A204.1 (cell line): ENCODE results near the gene BMERB1.
A peak's percentile ranks its signal among the peaks of the same experiment; 100 is the strongest.
"Not testable (repeated sequence)": the region's sequence is repeated elsewhere in the genome, so short reads cannot be mapped to it uniquely, and the experiment has no call there.

Experiments
- FAIRE-seq: peaks from 2 replicates; lab custom pipeline; 2012; peaks lifted over from hg19 to GRCh38; lab: Jason Lieb, UNC

BMERB1 gene

DNA sequence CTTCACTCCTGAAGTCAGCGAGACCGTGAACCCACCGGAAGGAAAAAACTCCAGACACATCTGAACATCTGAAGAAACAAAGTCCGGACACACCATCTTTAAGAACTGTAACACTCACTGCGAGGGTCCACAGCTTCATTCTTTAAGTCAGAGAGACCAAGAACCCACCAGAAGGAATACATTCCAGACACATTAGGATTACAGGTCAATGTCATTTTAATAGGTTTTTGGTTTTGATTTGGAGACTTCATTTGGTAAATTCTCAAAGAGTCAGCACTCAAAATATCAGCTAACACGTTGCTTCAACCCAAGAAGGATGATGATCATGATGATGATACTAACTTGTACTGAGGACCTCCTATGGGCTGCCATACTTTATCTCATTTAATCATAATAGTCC lies 7.6 kb upstream of the BMERB1 start:
- no peak for FAIRE-seq

DNA sequence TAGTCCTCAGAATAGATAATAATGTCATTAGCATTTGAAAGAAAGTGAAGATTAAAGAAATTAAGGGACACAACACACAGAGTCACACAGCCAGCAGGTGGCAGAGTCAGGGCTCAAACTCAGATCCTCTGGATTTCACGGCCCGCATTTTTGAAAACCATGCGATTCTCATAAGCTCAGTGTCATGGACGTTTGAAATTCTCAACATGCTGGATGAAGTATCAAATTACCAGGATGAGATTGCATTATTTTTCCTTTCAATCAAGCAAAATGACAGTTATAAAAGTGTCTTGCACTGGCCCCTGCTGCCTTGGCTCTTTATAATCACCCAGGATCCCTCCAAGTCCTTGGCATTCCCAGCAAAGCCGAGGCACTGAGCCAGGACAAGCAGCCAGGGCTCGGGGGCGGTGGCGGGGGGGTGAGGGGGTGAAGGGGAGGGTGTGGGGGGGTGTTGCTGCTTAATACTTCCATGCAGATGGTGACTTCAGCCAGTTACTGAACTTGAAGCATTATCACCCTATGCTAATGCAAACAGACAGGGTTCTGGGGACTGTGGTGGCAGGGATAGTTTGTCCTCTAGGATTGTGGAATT lies 6.6 kb upstream of the BMERB1 start:
- FAIRE-seq: peak; percentile 82

DNA sequence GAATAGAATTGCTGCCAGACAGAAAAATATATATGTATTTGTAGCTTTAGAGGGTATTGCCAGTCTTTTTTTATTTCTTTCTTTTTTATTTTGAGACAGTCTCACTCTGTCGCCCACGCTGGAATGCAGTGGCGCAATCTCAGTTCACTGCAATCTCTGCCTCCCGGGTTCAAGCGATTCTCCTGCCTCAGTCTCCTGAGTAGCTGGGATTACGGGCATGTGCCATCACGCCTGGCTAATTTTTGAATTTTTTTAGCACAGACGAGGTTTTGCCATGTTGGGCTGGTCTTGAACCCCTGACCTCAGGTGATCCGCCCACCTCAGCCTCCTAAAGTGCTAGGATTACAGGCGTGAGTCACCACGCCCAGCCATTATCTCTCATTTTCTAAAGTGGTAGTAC lies 3.5 kb upstream of the BMERB1 start:
- FAIRE-seq: not testable (repeated sequence)

DNA sequence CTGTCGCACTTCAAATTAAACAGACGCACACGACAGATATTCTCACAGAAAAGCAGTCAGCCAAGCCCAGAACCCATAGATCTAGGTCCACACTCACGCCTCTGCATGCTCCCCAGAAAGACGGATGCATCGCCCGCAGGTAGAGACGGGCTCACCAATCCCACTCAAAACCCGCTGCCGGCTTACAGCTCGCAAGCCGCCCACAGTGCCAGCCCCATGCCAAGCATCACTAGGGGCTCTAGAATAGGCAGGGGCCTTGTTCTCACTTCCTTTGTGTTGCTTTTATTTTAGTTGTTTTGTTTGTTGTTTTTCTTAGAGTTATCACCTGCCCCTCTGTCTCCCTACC lies 336 bp upstream of the BMERB1 start:
- no peak for FAIRE-seq

DNA sequence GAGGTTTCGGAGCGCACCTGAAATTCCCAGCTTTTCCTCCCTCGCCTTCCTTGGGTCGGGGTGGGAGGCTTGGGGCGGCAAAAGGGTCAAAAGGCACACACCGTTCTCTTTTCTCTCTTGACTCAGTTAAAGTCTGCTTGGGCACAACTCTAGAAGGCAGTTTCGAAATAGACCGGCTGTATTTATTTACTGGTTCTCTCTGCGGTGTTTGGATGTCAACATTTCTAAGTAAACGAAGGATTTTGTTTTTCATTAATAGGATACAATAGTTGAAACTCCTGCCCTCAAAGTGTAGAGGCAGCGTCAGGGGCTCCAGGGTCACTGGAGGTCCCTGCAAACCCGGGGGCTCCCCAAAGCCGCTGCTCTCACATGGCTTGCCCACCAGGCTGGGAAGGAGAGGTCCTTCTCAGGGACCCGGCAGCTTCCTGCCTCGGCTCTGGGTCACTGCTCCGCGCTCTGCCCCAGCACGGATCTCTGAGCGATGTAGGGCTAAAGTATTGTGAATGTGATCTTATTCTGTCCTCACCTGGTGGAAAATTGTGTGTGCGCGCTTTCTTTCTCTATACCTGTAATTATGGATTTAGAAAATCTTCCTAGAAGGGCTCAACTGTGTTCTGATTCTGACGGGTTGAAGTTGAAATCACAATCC lies 952 bp downstream of the BMERB1 start:
- no peak for FAIRE-seq

DNA sequence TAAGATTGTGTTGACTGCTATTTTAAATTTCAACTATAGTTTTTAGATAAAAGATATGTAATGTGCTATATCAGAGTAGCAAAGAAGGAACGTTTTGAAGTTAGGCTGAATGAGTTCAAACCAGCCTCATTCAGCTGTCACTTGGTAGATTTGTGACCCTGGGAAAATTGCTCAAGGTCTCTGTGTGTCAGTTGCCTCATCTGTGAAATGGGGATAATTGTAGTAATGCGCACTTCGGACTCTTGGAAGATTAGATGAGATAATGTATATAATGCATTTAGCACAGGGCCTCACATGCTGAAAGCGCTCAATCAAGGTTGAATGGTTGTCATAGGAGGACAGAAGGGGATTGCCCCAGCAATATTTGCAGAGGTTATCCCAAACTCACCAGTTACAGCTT lies 4.7 kb downstream of the BMERB1 start:
- no peak for FAIRE-seq

DNA sequence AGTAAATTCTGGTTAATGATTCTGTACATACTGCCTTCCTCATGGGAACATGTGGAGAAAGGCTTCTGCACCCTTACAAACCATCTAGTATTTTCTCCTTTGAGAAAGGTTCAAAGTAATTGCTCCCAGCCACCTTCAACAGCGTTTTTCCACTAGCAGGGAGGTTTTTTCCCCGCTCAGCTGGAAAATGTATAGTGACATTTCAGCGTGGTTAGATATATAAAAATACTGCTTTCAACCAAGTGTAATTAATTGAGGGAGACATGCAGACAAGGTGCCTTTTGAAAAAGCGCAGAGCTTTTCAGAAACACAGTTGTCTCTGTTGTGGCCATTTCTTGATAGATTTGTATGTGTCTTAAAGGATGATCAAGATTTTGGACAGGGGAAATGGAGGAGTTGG lies 5.1 kb downstream of the BMERB1 start:
- FAIRE-seq: no peak

DNA sequence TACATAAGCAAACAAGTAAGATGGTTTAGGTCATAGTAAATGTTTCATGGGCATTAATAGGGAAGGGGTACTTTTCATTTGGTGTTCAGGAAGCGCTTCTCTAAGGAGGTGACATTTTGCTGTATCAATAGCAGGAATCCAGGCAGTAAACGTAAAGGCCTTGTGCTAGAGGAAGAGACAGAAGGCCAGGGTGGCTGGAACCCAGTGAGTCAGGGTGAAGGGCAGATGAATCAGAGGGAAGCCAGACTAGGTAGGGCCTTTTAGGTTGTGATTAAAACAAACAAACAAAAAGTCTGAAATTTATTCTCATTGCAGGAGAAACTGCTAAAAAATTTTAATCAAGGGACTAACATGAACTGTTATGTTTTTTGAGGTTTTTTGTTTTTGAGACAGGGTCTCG lies 6.5 kb downstream of the BMERB1 start:
- no peak for FAIRE-seq

DNA sequence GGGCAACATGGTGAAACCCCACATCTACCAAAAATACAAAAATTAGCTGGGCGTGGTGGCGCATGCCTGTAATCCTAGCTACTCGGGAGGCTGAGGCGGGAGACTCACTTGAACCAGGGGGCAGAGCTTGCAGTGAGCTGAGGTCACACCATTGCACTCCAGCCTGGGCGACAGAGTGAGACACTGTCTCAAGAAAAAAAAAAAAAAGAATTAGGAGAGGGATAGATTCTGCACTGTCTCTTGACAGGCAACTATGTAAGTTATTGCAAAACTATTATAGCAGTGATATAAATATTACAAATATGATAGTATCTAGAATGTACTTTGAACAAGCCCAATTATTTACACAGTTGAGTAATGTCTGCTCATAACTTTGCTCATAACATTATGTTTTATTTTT lies 7.8 kb downstream of the BMERB1 start:
- FAIRE-seq: not testable (repeated sequence)

DNA sequence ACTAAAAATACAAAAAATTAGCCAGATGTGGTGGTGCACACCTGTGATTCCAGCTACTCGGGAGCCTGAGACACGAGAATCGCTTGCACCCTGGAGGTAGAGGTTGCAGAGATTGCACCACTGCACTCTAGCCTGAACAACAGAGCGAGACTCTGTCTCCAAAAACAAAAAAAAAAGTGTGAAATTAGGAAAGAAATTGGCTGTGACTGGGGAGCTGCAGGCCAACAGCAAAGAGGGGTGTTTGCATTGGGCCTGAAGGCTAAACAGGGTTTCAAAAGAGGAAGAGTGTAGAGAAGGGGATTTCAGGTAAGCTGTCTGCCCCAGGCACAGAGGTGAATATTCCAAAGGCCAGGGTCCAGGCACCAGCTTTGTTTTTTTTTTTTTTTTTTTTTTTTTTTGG lies 9.4 kb downstream of the BMERB1 start:
- FAIRE-seq: no peak

DNA sequence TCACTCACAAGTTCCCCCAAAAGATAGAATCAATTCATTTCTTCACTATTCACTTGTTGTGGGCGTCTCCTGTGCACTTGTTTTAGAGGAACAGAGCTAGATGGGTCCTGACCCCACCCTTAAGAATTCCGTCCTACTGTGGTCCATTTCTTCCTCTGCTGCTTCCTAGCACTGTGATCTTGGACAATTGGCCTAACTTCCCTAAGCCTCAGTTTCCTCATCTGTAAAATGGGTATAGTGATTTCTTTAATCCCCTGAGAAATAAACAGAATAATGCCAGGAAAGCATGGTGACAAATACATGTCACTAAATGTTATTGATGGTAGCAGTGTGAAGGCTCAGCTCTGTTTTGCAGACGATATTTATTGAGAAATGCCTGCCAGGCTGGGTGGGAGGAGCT lies 9.9 kb downstream of the BMERB1 start:
- FAIRE-seq: no peak

DNA sequence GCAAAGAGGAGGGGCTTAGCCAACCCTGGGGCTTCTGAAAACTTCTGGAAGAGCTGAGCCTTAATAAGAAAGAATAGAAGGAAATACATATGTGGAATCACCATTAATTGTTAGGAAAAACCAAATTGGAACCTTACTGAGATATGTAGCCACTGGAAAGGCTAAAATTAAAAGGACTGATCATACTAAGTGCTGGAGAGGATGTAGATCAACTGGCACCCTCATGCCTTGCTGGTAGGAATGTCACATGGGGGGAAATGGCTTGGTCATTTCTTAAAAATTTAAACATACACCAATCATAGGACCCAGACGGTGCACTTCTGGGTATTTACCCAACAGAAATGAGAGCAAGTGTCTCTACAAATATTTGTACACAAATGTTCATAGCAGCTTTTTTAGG lies 11.1 kb downstream of the BMERB1 start:
- FAIRE-seq: no peak

DNA sequence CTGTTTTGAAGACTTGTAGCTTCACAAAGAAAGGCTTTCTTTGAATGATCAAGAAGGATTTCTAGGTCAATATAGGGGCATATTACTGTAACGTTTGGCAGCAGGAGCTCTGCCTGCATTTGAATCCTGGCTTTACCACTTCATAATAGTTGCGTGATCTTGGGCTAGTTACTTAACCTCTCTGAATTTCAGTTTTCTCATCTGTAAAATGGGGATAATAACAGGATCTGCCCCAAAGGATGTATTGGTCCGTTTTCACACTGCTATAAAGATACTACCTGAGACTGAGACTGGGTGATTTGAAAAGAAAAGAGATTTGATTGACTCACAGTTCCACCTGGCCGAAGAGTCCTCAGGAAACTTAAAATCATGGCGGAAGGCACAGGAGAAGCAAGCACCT lies 12.5 kb downstream of the BMERB1 start:
- FAIRE-seq: no peak

DNA sequence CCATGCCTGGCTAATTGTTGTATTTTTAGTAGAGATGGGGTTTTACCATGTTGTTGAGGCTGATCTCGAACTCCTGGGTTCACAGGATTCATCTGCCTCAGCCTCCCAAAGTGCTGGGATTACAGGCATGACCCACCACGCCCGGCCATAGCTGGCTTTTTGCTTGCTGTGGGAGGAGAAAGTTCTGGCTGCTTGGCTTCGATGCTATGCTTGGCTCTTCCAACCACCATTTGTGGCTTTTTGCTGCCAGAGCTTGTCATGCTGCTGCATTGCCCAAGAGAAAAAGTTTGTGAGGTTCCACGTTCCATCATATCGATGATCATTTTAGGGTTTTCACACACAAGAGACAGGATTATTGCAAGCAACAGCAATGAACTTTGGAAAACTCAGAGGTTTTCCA lies 16.2 kb downstream of the BMERB1 start:
- no peak for FAIRE-seq

DNA sequence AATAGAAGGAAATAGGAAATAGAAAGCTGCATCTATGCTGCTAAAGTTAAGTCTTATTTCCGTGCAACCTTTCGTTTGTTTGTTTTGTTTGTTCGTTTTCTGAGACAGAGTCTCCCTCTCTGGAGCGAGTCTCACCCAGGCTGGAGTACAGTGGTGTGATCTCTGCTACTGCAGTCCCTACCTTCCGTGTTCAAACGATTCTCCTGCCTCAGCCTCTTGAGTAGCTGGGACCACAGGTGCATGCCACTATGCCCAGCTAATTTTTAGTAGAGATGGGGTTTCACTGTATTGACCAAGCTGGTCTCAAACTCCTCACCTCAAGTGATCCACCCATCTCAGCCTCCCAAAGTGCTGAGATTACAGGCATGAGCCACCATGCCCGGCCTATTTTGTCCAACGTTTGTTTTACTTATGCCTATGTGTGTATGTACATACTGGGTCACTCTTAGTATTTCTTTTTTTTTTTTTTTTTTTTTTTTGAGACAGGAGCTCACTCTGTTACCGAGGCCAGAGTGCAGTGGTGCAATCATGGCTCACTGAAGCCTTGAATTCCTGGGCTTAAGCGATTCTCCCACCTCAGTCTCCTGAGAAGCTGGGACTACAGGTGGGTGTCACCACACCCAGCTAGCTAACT lies 16.8 kb downstream of the BMERB1 start:
- no peak for FAIRE-seq

DNA sequence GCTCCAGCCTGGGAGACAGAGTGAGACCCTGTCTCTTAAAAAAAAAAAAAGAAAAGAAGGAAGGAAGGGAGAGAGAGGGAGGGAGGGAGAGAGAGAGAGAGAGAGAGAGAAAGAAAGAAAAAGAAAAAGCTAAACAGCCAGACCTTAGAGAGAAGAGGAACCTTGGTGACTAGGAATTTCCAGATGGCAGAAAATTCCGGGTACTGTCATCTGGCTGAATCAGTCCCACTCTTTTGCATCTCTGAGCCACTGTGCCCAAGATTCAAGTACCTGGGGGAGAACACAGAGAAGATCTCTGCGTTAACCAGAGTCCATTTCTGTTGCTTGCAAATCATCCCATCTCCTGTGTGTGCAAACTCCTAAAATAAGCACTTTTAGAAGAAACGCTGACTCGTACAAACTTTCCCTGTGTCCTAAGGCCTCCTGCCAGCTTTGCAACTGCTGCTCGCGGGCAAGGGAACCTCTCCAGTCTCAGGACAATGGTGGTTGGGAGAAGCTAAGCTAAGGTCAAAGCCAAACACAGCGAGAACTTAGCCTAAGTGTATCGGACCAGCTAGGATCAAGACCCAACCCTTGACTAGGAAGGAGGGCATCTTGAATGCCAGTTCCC lies 18.0 kb downstream of the BMERB1 start:
- FAIRE-seq: no peak

DNA sequence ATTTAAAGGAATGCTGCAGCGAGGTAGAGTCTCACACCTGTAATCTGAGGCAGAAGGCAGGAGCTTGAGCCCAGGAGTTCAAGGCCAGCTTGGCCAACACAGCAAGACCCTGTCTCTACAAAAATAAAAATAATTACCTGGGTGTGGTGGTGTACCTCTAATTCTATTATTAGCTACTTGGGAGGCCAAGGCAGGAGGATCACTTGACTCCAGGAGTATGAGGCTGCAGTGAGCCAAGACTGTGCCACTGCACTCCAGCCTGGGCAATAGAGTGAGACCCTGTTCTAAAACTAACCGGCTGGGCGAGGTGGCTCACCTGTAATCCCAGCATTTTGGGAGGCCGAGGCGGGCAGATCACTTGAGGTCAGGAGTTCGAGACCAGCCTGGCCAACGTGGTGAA lies 18.9 kb downstream of the BMERB1 start:
- FAIRE-seq: not testable (repeated sequence)

DNA sequence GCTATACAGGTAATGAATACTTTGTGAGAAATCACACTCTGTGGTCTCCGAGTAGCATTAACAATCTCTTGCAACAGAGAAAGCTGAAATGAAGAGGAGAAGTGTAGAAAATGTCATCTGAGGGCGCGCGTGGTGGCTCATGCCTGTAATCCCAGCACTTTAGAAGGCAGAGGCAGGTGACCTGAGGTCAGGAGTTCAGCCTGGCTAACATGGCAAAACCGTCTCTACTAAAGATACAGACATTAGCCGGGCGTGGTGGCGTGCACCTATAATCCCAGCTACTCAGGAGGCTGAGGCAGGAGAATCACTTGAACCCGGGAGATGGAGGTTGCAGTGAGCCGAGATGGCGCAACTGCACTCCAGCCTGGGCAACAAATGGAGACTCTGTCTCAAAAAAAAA lies 20.5 kb downstream of the BMERB1 start:
- not testable (repeated sequence) for FAIRE-seq

DNA sequence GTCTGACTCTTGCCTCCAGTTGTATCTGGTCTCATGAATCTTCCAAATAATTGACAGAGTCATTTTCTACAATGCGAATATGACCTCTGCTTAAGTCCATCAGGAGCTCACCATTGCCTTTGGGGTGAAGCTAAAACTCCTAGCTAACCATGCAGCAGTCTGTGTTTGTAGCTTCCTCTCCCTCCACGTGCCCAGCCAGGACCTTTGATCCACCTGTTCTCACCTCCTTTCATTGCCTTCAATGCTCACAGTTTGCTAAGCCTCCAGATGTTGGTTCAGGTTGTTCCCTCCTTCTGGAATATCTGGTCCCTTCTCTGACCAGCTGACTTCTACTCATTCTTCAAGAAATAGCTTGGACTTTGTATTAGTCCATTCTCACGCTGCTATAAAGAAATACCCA lies 23.0 kb downstream of the BMERB1 start:
- FAIRE-seq: no peak

DNA sequence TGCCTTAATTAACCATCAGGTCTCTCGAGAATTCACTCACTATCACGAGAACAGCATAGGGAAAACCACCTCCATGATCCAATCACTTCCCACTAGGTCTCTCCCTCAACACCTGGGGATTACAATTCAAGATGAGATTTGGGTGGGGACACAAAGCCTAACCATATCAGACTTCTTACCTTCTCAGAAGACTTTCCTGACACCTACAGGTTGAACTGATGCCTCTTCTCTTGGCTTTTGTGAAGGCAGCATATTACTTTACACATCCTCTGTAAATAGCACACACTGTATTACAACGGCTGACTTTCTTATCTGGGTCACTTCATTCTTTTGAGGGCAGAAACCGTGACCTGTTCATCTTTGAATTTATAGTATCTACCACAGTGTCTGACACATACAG lies 23.6 kb downstream of the BMERB1 start:
- no peak for FAIRE-seq

DNA sequence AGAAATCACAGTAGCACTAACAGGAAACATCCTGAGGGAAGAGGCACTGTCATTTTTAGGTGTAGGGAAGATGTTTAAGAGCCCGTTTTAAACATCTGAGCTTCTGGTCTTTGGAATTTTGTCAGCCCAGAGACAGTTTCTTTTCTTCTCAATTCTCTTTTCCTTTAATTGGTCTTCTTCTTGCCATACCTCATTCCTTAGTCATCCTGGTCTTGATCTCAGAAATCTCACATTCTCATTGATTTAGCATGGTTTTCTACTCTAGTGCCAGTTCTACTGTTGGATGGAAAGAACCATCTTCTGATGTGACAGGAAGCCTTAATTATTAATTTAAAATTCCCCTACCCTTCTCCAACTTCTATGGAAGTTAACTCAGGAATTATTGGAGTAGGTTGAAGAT lies 25.4 kb downstream of the BMERB1 start:
- no peak for FAIRE-seq

DNA sequence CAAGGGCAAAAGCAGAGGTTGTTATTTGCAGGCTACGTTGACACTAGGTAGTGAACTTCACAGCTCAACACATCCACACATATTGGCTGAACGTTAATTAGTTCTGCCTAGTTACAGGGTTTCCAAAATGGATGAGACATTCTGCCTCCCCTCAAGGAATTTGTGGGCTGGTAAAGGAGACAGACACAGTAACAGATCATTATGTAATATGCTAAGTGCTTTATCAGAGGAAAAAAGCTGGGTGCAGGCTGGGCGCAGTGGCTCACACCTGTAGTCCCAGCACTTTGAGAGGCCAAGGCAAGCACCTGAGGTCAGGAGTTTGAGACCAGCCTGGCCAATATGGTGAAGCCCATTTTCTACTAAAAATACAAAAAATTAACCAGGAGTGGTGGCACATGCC lies 26.2 kb downstream of the BMERB1 start:
- no peak for FAIRE-seq

DNA sequence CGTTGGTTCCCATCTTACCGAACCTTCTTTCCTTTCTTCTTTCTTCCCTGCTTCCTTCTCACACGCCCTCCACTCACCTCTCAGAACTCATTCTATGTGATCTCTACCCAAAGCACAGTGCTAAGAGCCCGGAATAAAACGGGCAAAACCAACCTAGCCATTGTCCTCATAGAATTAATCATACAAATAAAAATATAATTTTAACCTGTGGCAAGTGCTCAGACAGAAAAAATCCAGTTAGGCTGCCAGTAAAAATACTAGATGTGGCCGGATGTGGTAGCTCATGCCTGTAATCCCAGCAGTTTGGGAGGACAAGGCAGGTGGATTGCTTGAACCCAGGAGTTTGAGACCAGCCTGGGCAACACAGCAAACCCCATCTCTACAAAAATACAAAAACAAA lies 27.0 kb downstream of the BMERB1 start:
- no peak for FAIRE-seq
